HG03025 (cell line): ENCODE data around the gene LYST.
"Not testable (repeated sequence)": the region's sequence is repeated elsewhere in the genome, so short reads cannot be mapped to it uniquely, and the experiment has no call there.

ENCODE experiments used
- ATAC-seq: cut with Tn5 transposase; IDR thresholded peaks from one replicate; pipeline ENCODE4 v1.9.1; 2021; ENCODE audit warnings: mild to moderate bottlenecking, moderate library complexity; ENCODE audit not compliant: unreplicated experiment, low FRiP score

Gene LYST

DNA sequence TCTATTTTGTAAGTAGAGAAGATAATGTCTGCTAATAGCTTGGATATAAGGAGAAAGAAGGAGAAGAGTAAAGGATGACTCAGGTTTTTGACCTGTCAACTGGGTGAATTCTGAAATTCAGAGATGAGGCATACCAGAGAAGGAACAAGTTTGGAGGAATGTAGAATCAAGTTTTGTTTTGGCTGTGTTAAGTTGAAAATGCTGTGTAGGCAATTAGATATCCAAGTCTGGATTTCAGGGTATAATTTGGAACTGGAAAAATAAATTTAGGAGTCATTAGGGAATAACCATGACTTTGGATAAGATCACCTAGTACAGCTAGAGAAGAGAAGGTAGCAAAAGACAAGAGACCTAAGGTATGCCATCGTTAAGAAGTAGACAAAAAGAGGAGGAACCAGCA lies 194.7 kb downstream of the LYST start:
- no peak for ATAC-seq

GRCh38 chr1:235670157-235670776 lies 196.4 kb downstream of the LYST start:
- ATAC-seq: no peak

DNA sequence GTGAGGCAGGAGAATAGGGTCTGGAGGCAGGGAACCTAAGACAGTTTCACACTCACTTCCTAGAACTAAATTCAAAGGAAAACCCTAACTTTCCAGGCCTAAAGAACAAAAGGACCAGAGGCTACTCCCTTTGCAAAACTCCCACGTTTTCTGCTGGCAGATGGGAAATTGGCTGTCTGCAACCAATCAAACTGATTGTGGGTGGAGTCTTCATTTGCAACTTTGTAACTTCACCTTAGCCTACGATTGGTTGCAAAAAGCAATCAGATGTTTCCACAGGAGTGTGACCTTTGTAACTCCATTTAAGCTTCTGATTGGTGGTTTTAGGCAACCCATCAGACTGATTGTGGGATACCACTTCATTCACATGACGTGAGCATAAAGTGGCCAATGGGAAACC lies 197.4 kb downstream of the LYST start:
- no peak for ATAC-seq

GRCh38 chr1:235663628-235664027 lies 203.1 kb downstream of the LYST start:
- ATAC-seq: no peak

DNA sequence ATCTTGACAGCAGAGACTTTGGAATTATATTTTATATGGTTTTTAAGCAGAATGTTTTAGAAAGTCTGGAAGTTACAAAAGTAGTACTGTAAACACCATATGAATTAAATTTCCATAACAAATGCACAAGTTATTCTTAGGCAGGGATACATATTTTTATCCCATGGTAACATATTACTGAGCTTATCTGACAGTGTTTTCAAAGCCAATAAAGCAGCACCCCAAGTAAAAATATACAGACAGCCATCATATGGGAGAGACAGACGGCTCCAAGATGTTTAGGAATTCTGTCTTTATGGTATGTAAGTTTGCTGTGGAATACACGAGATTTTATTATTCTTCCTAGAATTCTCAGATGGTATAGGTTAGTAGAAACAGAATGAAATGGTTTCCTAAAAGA lies 205.1 kb downstream of the LYST start:
- no peak for ATAC-seq

- no peak for ATAC-seq
Measured at GRCh38 chr1:235659186-235659771, 207.4 kb downstream of the LYST start.

GRCh38 chr1:235657747-235658526 lies 208.8 kb downstream of the LYST start:
- no peak for ATAC-seq

GRCh38 chr1:235657269-235657668 lies 209.4 kb downstream of the LYST start:
- ATAC-seq: no peak

DNA sequence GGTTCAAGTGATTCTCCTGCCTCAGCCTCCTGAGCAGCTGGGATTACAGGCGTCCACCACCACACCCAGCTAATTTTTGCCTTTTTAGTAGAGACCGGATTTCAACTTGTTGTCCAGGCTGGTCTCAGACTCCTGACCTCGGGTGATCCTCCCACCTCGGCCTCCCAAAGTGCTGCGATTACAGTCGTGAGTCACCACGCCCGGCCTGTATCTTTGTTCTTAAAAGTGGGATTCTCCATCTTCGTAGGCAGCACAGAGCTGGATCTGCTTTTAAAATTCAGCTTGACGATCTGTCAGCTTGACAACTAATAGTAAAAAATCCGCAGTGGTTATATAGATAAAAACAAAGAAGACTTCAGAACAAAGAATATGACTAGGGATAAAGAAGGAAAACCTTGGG lies 214.3 kb downstream of the LYST start:
- ATAC-seq: no peak

DNA sequence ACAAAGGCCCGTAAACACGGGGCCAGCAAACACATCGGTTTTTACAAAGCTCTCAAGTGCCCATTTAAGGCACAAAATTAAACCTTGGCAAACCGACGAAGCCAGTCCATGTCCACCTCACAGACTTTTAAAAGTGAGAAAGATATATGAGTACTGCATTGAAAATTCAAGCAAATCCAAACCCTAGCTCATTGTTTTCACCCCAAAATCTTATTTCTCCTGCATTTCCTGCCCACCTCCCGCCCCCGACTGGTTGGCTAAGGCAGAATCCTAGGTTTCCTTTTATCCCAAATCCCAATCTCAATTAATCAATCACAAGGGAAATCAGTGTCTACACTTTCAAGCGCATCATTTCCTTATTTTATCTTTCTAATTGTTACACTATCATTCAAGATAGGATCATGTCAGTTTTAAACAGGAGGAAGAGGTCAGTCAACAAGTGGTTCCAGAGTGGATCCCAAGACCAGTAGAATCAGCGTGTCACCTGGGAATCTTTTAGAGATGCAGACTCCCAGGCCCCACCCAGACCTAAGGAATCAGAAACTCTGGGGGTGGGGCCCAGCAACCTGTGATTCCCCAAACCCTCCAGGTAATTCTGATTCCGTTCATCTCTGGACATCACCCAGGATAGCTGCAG lies 215.4 kb downstream of the LYST start:
- no peak for ATAC-seq

GRCh38 chr1:235650341-235651169 lies 216.2 kb downstream of the LYST start:
- ATAC-seq: no peak

- ATAC-seq: no peak
Measured at GRCh38 chr1:235649368-235650163, 217.1 kb downstream of the LYST start, which contains the start of gene GNG4. TSS of gene GNG4 (minus strand) at chr1:235649784. CDS start at chr1:235583838, 65,946 bp downstream.

- peak; percentile 57 for ATAC-seq
Measured at GRCh38 chr1:235648954-235649367, 217.7 kb downstream of the LYST start.

- no peak for ATAC-seq
Measured at GRCh38 chr1:235648407-235648907, 218.2 kb downstream of the LYST start.

DNA sequence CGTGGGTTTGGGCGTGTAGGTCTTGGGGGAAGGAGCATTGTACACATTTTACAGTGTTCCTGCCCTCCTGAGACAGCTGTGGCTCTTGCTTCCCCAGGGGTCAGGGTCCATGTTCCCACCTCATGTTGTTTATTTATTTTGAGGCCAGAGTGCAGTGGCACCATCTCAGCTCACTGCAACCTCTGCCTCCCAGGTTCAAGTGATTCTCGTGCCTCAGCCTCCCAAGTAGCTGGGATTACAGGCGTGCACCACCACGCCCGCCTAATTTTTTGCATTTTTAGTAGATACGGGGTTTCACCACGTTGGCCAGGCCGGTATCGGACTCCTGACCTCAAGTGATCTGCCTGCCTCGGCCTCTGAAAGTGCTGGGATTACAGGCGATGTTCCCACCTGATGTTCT lies 219.2 kb downstream of the LYST start:
- not testable (repeated sequence) for ATAC-seq

GRCh38 chr1:235646463-235646862 lies 220.2 kb downstream of the LYST start:
- ATAC-seq: no peak

DNA sequence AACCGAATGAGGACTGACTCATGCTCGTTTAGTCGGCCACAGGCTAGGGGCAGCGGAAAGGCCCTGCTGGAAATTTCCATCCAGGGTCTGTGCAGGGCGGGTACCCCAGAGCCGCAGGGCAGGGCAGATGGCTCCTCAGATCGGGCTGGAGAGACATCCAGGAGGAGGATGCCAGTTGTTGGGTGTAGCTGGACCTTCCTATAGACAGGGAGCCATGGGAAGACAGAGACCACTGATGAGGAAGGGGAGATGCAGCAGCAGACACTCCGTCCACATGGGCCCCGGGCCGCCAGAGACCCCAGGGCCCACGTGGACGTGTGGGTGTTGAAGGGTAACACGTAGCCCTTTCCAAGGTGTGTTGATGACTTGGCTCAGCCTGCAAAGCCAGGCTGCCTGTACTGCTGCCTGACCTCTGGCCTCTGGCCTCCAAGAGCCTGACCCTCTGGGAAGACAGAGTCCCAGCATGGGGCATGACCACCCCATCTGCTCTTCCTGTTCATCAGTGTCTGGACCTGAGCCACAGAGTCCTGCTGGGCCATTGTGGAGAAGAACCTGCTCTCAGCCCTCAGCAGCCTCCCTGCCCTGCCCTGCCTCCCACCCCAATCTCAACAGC lies 221.9 kb downstream of the LYST start:
- no peak for ATAC-seq

DNA sequence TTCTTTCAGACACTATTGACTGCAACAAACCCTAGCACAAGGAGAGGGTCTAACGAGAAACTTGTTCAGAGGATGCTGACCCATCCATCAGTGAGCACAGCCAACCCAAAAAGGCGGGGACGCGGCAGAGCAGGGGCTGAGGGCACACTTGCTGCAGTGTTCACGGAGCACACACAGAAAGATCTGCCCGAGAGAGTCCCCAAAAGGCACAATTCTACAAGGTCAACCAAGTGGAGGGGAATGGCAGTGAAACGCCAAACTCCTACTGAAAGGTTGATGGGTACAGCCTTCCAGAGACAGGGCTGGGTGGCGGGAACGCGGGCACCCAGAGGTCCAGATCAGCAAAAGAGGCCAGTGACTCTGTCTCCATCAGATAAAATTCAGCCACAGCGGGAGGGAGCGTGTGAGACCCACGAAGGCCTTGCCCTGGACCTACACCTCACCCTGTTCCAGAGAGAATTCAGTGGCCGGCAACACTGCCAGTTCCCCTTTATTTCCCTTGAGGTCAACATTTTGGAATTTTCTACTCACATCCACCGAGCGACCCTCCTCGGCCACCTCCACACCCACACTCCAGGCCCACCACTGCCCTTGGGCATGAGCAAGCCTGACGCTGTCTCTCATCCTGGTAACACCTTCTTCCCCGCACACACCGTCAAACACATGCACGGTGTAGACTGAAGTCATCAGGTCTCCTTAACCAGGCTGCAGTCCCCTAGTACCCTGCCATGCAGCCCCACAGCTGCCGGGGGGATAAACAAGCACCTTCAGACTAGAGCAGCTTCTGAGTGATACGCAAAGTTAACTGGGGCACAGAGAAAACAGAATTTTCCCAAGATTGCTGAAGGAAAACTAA lies 222.6 kb downstream of the LYST start:
- no peak for ATAC-seq
